HG03558 (cell line): ENCODE measurements around the gene FGD5.

Experiments used
- ATAC-seq: cut with Tn5 transposase; IDR thresholded peaks from one replicate; pipeline ENCODE4 v1.9.1; 2021; ENCODE audit warnings: moderate number of reproducible peaks; ENCODE audit not compliant: unreplicated experiment; ENCODE audit errors: extremely low read depth

The FGD5 gene

DNA sequence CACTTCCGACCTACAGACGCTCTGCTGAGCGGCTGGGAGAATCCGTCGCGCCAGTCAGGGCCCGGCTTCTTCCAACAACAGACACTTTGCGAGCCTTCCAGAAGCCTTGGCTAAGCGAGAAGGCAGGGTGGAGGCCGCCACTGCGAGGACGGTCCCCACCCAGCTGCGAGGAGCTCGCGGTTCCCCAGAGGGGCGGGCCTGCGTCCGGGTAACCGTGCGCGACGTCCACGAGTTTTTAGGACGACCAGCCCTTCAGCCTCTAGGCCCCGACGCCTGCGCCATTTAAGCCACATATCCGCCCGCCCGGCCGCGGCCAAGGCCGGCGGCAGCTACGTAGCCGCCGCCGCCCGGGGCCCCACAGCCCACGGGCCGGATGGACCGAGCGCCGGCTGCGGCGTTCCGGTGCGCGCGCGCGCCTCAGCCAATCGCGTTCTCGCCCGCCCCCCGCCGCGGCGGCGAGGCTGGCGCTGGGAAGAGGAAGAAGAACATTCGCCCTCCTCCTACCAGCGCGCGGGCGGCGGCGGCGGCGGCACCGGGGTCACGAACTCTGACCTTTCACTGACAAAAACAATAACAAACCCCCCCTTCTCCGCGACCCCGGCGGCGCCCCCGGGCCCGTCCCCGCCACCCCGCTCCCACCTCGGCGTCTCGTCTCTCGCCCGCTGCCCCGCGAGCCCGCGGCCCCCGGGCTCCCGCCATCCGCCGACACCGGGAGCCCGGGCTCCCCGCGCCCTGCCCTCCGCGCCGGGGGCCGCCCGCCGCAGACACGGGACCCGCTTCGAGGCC is 128.5 kb downstream of the FGD5 start, which contains the start of gene NR2C2:
Gene NR2C2 (plus strand): TSS at position 484 of the 786 bp plus-strand sequence. CDS start 56,332 bp downstream, outside the sequence.
- peak; percentile 29 for ATAC-seq

DNA sequence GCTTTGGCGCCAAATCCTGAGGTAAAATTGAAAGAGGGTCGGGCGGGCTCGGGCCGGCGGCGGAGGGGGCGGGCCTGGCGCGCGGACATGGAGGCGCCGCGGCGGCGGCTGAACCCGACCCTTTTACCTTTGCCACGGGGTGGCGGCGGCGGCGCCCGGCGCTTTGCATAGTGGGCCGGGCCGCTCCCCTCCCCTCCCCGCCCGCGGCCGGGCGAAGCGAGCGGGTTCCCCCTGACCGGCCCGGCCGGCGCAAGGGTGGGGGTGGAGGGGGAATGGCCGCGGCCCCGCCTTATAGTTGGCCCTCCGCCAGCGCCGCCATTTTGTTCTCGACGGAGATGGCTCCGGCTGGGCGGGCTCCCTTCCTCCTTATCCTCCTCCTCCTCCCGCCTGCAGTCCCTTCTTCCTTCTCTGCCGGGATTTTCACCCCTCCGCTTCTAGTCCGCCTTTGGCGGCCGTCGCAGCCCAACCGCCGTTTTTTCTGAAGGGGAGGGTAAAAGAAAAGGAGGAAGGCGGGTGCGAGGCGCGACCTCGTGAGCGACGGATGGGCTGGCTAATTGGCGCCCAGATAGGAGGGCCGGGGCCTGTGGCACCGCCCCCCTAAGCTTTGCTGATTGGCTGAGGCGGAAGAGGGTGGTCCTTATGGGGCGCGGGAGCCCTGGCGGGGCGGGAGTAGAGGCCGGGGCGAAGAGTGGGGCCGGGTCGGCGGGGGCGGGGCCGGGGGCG is 129.3 kb downstream of the FGD5 start:
- peak; percentile 65 for ATAC-seq

DNA sequence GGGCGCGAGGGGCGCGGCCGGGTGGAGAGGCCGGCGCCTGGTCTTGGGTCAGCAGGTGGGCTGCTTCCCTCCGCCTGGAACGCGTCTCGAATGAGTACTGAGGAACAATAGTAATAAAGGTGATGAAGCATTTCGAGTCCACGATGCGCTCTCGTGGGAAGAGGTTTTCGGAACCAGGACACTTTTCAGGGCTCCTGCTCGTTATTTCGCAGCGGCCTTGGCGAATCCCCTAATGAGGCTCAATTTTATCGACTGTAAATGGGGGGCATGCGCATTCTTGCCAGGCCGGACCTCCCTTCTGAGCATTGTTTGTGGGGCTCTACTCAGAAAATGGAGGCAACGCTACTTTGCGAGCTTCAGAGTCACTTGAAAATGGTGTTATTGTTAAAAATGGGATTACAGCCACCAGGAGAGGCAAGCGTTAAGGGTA is 129.9 kb downstream of the FGD5 start:
- ATAC-seq = no peak

DNA sequence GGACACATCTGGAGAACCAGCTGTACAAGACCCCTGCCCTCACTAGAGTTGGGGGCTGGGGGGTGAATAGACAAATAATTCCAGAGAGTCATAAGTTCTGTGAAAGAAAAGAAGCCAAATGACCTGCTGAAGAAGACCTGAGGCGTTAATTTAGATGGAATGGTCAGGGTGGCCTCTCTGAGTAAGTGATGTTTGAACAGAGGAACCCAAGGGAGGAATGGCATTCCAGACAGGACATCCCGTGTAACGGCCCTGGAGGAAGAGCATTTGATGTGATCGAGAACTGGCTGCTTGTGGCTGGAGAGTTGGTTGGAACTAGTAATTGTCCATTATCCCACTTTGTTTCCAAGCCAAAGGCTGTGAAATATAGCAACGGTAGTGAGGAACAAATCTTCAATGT is 130.4 kb downstream of the FGD5 start:
- no peak for ATAC-seq

DNA sequence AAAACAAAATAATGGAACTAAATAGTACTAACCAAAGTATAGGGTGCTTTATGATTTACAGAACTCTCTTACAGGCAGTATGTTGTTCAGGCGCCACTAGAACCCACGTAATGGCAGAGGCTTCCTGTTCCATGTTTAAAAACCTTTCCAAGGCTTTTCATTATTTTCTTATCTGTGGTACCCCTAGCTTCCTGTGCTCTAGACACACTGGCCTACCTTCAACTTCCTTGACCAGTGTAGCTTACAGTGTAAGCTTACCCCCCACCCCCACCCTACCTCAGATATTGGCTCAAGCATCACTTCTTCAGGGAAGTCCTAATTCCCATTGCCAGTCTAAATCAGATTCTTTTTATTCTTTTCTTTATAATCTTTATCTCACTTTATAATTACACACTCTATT is 131.5 kb downstream of the FGD5 start:
- no peak for ATAC-seq

DNA sequence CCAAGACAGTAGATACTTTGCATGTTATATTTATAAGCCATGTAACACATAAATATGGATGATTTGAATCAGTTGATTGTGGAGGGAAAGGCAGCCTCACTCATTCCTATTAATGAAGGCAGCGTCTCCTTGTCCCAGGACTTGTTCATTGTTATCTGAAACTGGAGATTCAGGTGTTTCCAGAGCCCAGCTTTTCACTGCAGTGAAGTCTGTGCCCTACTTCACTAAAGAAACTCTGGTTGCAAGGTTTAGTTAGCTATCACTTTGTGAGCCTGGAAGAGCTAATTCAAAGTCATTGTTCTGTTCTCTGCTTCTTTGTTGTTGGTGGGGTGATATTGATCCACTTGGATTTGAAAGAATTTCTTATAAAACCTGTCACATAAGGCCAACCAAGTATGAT is 138.4 kb downstream of the FGD5 start:
- no peak for ATAC-seq

DNA sequence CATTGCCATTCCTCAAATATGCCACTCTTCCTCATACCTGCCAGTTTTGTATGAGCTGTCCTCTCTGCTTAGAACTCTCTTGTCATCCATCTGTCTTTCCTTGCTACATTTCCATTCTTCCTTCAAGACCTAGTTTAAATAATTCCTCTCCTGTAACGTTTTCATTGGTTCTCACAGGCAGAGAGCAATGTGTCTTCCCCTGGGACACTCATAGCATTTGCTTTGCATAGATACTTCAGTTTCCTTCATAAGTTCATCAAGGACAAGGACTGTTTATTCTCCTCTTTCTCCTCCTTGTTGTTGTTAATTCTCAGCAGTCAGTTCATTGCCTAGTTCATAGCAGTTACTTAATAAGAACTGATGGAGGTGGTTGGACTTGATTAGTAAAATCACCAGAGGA is 139.2 kb downstream of the FGD5 start:
- no peak for ATAC-seq

DNA sequence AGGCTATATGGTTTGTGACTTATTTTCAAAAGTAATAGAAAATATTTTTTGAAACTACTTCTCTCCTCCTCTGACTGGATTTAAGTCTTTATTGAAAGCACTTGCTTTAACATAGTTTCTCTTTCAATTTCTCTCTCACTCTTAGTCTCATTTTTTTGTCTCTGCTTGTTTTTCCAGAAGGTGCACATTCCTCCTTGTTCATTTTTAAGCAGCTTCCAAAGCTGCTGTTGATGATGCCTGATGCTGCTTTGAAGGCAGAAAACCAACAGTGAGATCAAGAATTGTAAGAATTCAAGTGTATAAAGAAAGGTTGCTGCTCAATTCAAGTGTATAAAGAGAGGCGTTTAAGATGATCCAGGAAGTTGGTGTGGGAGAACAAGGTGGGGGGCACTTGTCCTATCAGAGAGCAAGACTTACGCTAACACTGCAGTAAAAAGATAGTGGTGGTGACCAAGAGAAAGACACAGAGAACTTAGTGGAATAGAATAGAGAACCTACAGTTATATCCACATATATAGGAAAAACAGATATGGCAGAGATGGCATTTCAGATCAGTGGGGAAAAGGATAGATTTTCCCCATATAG is 140.7 kb downstream of the FGD5 start:
- no peak for ATAC-seq

DNA sequence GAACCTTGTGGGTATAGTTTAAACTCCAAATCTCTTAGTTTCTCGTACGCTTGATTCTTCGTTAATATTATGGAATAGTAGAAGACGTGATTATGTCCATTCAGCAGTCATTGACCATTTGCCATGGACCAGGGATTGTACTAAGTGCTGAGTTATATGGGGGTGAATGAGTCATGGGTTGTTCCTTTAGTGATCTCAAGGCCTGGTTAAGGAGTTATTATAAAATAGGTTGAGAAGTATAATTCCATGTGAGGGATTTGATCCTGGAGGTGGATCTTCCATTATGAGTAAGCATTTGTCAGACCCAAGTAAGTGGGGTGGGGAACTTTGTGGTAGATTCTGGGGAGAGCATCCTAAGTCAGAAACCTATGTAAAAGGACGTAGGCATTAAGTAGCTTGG is 144.0 kb downstream of the FGD5 start:
- ATAC-seq = no peak

DNA sequence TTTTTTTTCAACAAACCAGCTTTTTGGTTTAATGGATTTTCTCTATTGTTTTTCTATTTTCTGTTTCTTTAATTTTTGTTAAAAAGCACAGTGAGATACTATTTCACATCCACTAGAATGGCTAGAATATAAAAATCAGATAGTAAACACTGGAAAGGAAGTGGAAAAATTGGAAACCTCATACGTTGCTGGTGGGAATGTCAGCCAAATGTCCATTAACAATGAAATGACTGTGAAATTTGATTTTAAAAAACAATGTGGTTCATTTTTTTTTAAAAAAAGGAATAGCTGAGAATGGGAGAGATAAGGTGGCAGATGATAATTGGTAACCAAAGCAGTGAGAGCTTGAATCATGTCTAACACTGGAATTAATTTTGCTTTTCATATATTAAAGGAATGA is 148.5 kb downstream of the FGD5 start:
- no peak for ATAC-seq

DNA sequence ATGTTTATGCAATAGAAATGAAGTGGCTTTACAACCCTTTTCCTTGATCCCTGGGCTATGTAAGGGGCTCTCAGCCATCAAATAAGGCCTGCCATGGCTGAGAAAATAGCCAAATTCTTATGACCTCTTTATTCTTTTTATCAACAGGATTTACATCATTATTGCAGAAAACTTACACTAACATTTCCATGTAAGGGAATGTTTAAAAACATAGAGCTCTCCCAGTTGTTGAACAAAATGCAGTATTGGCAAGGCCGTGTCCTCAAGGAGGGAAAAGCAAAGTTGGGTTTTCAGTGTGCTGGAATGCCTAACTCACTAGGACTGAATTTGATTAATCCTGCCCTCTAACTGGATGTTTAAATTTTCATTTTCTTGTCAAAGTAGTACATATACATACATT is 150.9 kb downstream of the FGD5 start:
- no peak for ATAC-seq

DNA sequence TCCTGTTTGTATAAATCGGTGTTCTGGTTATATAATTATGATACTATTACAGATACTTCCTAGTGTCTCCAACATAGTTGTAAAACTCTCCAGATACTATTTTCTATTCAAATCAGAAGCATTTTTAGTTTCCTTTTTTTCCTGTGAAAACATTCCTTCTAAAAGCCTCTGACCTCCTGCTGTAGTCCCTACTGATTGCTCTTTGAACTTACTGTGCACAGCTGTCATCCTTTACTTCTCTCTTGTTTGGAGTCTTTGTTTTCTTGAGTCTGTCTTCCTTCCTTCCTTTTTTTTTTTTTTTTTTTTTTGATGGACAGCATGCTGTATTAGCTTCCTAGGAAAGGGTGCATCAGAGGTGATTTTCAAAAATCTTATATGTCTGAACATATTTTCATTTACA is 157.6 kb downstream of the FGD5 start:
- no peak for ATAC-seq

DNA sequence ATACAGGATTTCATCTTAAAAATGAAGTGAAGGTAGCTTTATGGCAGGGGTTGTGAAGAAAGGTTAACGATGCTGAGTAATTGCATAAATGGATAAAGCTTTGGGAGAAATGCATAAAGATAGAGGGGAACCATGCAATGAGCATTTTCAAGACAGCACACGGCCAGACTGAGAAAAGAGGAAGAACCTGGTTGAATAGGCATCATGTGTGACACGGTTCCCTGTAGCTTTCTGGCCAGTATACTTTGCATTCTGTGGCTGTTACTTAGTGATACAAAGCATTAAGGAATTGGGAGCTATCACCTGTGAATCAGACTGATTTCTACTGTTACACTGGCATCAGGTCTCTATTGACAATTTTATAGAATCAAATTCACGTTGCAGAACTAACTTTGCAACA is 161.9 kb downstream of the FGD5 start:
- ATAC-seq = no peak
